K562 (cell line): ENCODE measurements around the gene BAIAP2. TPM values are rescaled to one million over a fixed set of nuclear protein-coding genes. Genes with fewer than 3 reads are reported as not detected.
A peak's percentile ranks its signal among the peaks of the same experiment; 100 is the strongest.

ENCODE experiments used
- ATF1 ChIP-seq, 2 experiments: fragments of 450-650 bp in 1 of 2; IDR thresholded peaks; 2 replicates each; pipeline ENCODE4 v1.6.1; 2016; ENCODE audit warnings: missing compliant biosample characterization in 1 of 2, missing genetic modification characterization in 1 of 2
- BACH1 ChIP-seq: fragments of 200-800 bp; sonication (Bioruptor generic); IDR thresholded peaks from 2 replicates; pipeline ENCODE4 v1.6.1; 2016; ENCODE audit warnings: missing genetic modification characterization, missing compliant biosample characterization
- CBX8 ChIP-seq: fragments of 200-600 bp; sonication (generic); IDR thresholded peaks from 2 replicates; pipeline ENCODE4 v1.6.1; 2012; ENCODE audit warnings: borderline replicate concordance, mixed run types, low read depth, mild to moderate bottlenecking, moderate library complexity, mixed read lengths, low read length, control low read depth, inconsistent platforms; ENCODE audit not compliant: poor library complexity, severe bottlenecking; ENCODE audit errors: extremely low read depth
- DACH1 ChIP-seq: fragments of 450-650 bp; IDR thresholded peaks from 2 replicates; pipeline ENCODE4 v1.6.1; 2018; ENCODE audit not compliant: partially characterized antibody
- E2F1 ChIP-seq: sonication (generic); formaldehyde crosslinking; IDR thresholded peaks from 2 replicates; pipeline ENCODE4 v1.8.1; 2023; ENCODE audit warnings: mild to moderate bottlenecking, missing genetic modification reagents, moderate library complexity
- E2F3 ChIP-seq: fragments of 250-450 bp; sonication (Bioruptor Pico); IDR thresholded peaks from 2 replicates; pipeline ENCODE4 v1.4.0; 2020; ENCODE audit warnings: mild to moderate bottlenecking
- EP300 ChIP-seq: IDR thresholded peaks from 2 replicates; pipeline ENCODE4 v1.6.1; 2012; ENCODE audit warnings: low read length, improper control_type of control experiment
- GATAD2B ChIP-seq: fragments of 450-650 bp; IDR thresholded peaks from 2 replicates; pipeline ENCODE4 v1.6.1; 2017; ENCODE audit warnings: mild to moderate bottlenecking, borderline replicate concordance
- HCFC1 ChIP-seq: IDR thresholded peaks from 2 replicates; pipeline ENCODE4 v1.6.1; 2012; ENCODE audit warnings: low read depth, low read length, improper control_type of control experiment
- HDAC8 ChIP-seq: fragments of 450-650 bp; IDR thresholded peaks from 2 replicates; pipeline ENCODE4 v1.6.1; 2016; ENCODE audit warnings: mild to moderate bottlenecking, missing genetic modification characterization, moderate library complexity, missing compliant biosample characterization
- HNRNPH1 ChIP-seq: fragments of 200-400 bp; formaldehyde crosslinking; optimal IDR thresholded peaks from 2 replicates; pipeline ENCODE3; 2017; ENCODE audit warnings: low read depth, mild to moderate bottlenecking, low read length, moderate library complexity
- HNRNPK ChIP-seq: fragments of 200-400 bp; formaldehyde crosslinking; IDR thresholded peaks from one replicate; pipeline ENCODE4 v1.6.1; 2018; ENCODE audit warnings: mild to moderate bottlenecking, low read depth, low read length; ENCODE audit not compliant: poor library complexity, severe bottlenecking
- KDM2B ChIP-seq: fragments of 250-450 bp; sonication (Bioruptor Pico); IDR thresholded peaks from 2 replicates; pipeline ENCODE4 v1.8.0; 2021; ENCODE audit warnings: mild to moderate bottlenecking, moderate library complexity
- KLF16 ChIP-seq: IDR thresholded peaks from 2 replicates; pipeline ENCODE4 v1.6.1; 2016; ENCODE audit warnings: antibody characterized with exemption
- MBD1 ChIP-seq: fragments of 250-450 bp; sonication (Bioruptor Pico); IDR thresholded peaks from 2 replicates; pipeline ENCODE4 v1.8.0; 2022; ENCODE audit warnings: inconsistent platforms
- MCM5 ChIP-seq: fragments of 450-650 bp; IDR thresholded peaks from 2 replicates; pipeline ENCODE4 v1.6.1; 2016; ENCODE audit warnings: low read depth
- NONO ChIP-seq, 2 experiments: fragments of 200-400 bp in 1 of 2; fragments of 450-650 bp in 1 of 2; formaldehyde crosslinking in 1 of 2; IDR thresholded peaks; 2 replicates each; pipeline ENCODE4 v1.6.1; 2017; ENCODE audit warnings: low read depth in 2 of 2, mild to moderate bottlenecking in 2 of 2, moderate library complexity in 2 of 2, low read length in 1 of 2
- SMAD3 ChIP-seq: fragments of 450-650 bp; formaldehyde crosslinking; conservative IDR thresholded peaks from 2 replicates; pipeline ENCODE4 v1.4.0; 2020; ENCODE audit warnings: mild to moderate bottlenecking
- SRSF1 ChIP-seq: fragments of 200-400 bp; formaldehyde crosslinking; IDR thresholded peaks from 2 replicates; pipeline ENCODE4 v1.6.1; 2017; ENCODE audit warnings: mild to moderate bottlenecking, low read depth, low read length, moderate library complexity
- TBL1XR1 ChIP-seq, 2 experiments: IDR thresholded peaks; 2 replicates each; pipeline ENCODE4 v1.6.1; 2012; ENCODE audit warnings: improper control_type of control experiment in 2 of 2, low read length in 2 of 2, mild to moderate bottlenecking in 1 of 2
- ZNF586 ChIP-seq: fragments of 450-650 bp; formaldehyde crosslinking; conservative IDR thresholded peaks from 2 replicates; pipeline ENCODE4 v1.4.0; 2020; ENCODE audit warnings: mild to moderate bottlenecking, moderate library complexity
- polyA plus RNA-seq, 8 experiments: library from polyadenylated mRNA; depleted of rRNA in 4 of 8; stranded (reverse) in 5 of 8; unstranded in 3 of 8; fragments of >200 nt; fragmentation: Nextera tagmentation in 2 of 8; fragmentation: Illumina TruSeq in 1 of 8; extraction: Ambion mirVana in 2 of 8; extraction: Trizol in 1 of 8; gene quantifications; 2 replicates each; pipeline versions ENCODE4 v1.2.1 to v1.2.3, GENCODE V29; 2011 to 2014; ENCODE audit warnings: inconsistent platforms in 1 of 8, missing spikeins in 1 of 8
- total RNA-seq, 7 experiments: library from RNA; depleted of rRNA in 6 of 7; stranded (reverse); fragments of >200 nt in 6 of 7; fragmentation: Illumina TruSeq in 2 of 7; extraction: Trizol in 2 of 7; gene quantifications; 2 replicates each; pipeline versions ENCODE4 v1.2.1 to v1.2.3, GENCODE V29; 2011 to 2021; ENCODE audit warnings: low replicate concordance in 1 of 7
- TF ChIP-seq, protein P1 (sequence below): sonication (generic); formaldehyde crosslinking; IDR thresholded peaks from 2 replicates; pipeline ENCODE4 v1.5.0; 2020; ENCODE audit warnings: missing genetic modification reagents

BAIAP2 gene
- total and polyA plus RNA-seq, 9 of the 15 experiments (the other 6 are each of a cell fraction or from before 2014, with no cell fraction given), result 2.3 to 51.6 (median 18.4) TPM

DNA sequence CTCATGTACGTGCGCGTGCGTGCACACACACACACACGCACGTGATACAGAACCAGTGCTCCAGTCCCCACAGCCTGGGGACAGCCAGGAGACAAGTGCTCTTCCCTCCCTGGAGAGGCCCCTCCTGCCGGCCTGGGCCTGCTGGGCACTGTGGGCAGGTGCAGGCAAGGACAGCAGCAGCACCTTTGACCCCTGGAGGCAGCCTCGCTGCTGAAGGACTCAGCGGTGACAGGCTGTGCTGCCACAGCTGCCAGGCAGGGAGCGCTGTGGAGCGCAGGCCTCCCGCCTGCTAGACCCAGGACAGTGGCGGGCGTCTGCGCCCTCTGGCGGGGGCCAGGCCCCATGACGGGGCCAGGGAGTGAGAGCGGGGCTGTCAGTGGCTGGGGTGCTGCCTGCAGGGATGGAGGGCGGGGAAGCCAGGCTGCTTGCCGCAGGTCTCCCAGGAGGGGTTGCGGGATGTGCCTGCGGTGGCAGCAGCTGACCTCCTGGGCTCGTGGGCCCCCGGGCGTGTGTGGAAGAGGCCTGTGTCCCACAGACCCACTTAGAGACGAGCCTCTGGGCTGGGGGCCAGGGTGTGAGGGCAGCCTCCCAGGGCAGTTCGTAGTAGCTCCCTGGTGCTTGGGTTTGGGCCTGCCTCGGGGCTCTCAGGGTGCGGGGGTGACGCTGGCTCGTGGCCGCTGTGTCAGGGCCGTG, 66.8 kb downstream of the BAIAP2 start (continued):
- TF ChIP-seq ATF1 (CRISPR knock-in tag; IDR thresholded peaks at IDR 0.05) (no peak), ATF1 (tag; IDR thresholded peaks at IDR 0.05) (peak; percentile 57), EP300 (peak; percentile 43; the same call in 1 of the 2 replicates), KLF16 (peak; percentile 79), E2F3 (CRISPR knock-in tag) (peak; percentile 31; the same call in 1 of the 2 replicates), TBL1XR1 (IDR thresholded peaks at IDR 0.05; ENCODE audit: low read length in 2 of 2) (peak; percentile 58 to 67; a peak in 1 of 4 replicates), HNRNPH1 (no peak), E2F1 (CRISPR knock-in tag) (0 out of 2 replicates have a peak, but pooled peaks have one; percentile 61), NONO (IDR thresholded peaks at IDR 0.05; ENCODE audit: low read depth in 2 of 2, low read length in 1 of 2) (peak in 1 of 2 experiments; percentile 53; a peak in 1 of 4 replicates), SMAD3 (CRISPR knock-in tag) (0 out of 2 replicates have a peak, but pooled peaks have one; percentile 9), MCM5 (no peak), BACH1 (tag) (no peak), DACH1 (peak; percentile 58), HDAC8 (tag) (0 out of 2 replicates have a peak, but pooled peaks have one; percentile 50), HNRNPK (no peak), ZNF586 (CRISPR knock-in tag) (no peak), CBX8 (no peak), KDM2B (CRISPR knock-in tag) (no peak), HCFC1 (peak; percentile 48; the same call in 1 of the 2 replicates), GATAD2B (no peak), MBD1 (CRISPR knock-in tag) (no peak), SRSF1 (no peak)
- TF ChIP-seq, protein P1, sequence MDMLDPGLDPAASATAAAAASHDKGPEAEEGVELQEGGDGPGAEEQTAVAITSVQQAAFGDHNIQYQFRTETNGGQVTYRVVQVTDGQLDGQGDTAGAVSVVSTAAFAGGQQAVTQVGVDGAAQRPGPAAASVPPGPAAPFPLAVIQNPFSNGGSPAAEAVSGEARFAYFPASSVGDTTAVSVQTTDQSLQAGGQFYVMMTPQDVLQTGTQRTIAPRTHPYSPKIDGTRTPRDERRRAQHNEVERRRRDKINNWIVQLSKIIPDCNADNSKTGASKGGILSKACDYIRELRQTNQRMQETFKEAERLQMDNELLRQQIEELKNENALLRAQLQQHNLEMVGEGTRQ (CRISPR knock-in tag), result no peak
